GM15510 (cell line): ENCODE measurements around the gene SPTAN1.

Experiments used
- POLR2A ChIP-seq: IDR thresholded peaks from 3 replicates; pipeline ENCODE4 v1.6.1; 2011; ENCODE audit warnings: borderline replicate concordance; ENCODE audit not compliant: insufficient read length; ENCODE audit errors: extremely low read depth

Gene SPTAN1

GRCh38 chr9:128634111-128634510, 81.7 kb downstream of the SPTAN1 start:
- TF ChIP-seq POLR2A: no peak

- TF ChIP-seq POLR2A: no peak
Observed at GRCh38 chr9:128634651-128635262, 82.4 kb downstream of the SPTAN1 start.

GRCh38 chr9:128635266-128636023, 83.1 kb downstream of the SPTAN1 start:
- peak; percentile 19 for TF ChIP-seq POLR2A

DNA sequence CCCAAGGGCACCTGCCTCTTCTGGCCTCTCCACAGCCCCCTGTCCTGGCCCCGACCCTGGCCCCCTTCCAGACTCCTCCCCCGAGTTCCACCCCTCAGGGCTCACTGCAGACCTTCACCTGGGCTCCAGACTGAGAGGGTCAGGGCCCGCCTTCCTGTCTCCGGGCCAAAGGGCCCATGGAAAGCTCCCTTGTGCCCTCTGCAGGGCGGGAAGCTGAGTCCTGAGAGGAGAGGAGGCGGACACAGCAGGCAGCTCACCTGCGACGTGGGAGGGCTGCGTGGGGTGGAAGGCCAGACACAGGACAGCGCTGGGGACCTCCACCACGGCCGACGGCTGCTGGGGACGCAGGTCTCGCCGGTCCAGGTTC, 83.6 kb downstream of the SPTAN1 start:
- TF ChIP-seq POLR2A: peak; percentile 1

DNA sequence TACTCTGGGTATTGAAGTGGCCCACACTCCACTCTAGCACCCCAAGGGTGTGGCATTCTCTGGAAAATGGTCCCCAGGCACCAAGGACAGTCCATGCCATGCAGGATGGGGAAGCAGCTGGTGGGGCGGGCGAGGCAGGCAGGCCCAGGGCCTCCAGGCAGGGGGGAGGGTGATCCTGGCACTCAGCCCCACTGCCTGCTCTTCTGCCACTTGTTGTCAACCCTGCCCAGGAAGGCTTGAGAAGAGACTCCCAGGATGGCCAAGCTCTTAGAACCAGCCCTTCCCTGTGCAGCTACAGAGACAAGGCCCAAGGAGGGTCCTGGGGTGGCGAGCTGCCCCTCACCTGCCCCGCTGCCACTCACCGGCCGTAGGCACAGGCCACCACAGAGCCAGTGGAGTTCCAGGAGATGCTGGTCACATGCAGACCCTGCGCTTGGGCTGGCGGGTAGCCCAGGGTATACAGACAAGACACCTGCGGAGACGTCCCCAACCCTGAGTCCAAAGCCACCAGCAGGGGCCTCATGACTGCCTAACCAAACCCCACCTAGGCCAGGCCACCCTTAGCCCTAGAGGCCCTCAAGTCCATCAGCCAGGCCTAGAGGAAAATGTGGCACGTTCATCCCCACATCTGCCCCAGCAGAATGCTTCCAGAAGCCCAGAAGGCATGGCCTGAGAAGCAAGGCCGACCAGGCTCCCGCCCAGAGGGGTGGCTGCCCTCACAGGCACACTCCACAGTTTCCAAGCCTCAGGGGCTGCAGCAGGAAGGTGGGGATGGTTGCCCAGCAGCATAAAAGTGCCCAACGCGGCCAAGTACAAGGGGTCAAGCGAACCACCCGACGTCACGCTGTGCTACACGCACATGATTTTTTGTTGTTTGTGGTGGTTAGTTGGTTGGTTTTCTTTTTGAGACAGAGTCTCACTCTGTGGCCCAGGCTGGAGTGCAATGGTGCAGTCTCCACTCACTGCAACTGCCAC, 84.5 kb downstream of the SPTAN1 start:
- no peak for TF ChIP-seq POLR2A

GRCh38 chr9:128637656-128638055, 85.3 kb downstream of the SPTAN1 start:
- TF ChIP-seq POLR2A: no peak

DNA sequence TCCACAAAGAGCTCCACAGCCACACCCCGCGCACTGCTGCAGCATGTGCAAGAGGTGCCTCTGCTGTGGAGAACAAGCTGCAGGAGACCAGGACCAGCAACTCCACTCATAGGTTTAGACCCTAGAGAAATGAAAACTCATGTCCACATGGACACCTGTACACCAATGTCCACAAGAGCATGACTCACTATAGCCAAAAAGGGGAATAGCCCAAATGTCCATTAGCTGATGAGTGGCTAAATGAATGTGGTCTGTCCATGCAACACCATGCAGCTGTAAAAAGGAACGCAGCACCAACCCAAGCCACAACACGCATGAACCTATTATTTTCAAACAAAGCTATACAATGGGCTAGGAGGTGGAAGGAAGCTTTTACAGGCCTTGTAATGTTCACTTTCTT, 86.2 kb downstream of the SPTAN1 start:
- no peak for TF ChIP-seq POLR2A

- no peak for TF ChIP-seq POLR2A
Observed at GRCh38 chr9:128640603-128641002, 88.2 kb downstream of the SPTAN1 start.

DNA sequence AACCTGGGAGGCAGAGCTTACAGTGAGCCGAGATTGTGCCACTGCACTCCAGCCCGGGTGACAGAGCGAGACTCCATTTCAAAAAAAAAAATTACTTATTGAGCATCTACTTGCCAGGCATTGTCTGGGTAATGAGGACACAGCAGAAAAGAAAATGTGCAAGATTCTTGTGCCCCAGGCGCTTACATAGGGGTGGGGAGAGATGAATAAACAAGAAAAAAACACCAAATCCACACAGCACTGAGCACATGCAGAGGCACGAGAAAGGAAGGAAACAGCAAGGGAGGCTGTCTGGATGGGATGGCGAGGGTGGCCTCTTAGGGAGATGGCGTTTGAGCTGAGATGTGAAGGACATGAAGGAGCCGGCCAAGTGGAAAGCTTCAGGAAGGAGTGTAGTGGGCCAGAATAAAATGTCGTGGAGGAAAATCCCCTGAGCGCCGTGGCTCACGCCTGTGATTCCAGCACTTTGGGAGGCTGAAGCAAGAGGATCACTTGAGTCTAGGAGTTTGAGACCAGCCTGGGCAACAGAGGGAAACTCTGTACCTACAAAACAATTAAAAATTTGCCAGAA, 90.4 kb downstream of the SPTAN1 start:
- no peak for TF ChIP-seq POLR2A

GRCh38 chr9:128643519-128644300, 91.3 kb downstream of the SPTAN1 start:
- TF ChIP-seq POLR2A: peak; percentile 28

GRCh38 chr9:128651798-128652197, 99.4 kb downstream of the SPTAN1 start:
- TF ChIP-seq POLR2A: no peak

GRCh38 chr9:128653908-128654307, 101.5 kb downstream of the SPTAN1 start:
- no peak for TF ChIP-seq POLR2A

GRCh38 chr9:128654481-128654880, 102.1 kb downstream of the SPTAN1 start:
- TF ChIP-seq POLR2A: no peak

DNA sequence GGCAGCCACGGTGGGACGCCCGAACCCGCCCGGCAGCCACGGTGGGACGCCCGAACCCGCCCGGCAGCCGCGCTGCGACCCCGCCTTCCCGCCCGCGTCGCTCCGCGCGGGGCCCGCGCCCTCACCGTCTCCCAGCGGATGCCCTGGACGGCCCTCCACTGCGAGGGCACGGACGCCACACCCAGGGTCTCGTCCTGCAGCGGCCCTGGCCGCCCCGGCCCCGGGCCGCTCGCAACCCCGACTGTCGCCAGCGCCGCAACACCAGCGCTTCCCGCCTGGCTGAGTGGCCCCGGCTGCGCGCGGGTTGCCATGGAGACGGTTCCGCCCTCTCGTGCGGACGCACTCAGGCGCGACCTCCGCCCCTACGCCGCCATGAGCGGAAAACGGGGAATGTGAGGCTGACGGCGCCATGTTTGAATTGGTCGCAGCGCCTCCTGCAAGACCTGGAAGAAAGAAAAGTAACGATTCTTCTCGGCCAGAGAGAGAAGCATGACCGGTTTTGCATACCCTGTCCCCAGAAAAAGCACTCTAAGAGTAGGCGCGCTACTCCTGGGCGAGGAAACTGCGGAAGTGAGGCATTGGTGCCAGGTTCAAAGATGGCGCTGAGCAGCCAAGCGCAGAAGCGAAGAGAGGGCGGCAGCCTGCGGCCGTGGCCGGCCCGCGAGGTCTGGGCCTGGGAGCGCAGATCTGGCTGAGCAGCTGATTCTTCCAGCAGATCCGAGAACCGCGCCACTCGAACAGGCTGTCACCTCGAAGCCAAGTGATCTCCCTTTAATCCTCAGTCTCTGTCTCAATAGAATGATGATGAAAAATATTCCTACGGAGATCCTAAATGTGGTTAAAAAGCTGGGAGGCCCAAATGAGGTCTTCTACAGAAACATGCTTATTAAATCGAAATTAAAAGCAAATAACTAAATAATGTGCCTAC, 104.3 kb downstream of the SPTAN1 start, which contains the start of gene DYNC2I2:
Gene DYNC2I2, minus strand, starts transcription at position 432 of the 928 bp plus-strand sequence. Its CDS starts 121 bp downstream, at position 311.
- peak; percentile 61 for TF ChIP-seq POLR2A

- no peak for TF ChIP-seq POLR2A
Observed at GRCh38 chr9:128657344-128657704, 104.9 kb downstream of the SPTAN1 start.
